Measurements from ENCODE around the gene CUL4A. TPM values are rescaled to one million over a fixed set of nuclear protein-coding genes. Genes with fewer than 3 reads are reported as not detected.

CUL4A gene
- total RNA-seq, 4 donors from 2014 or later, result 232 to 319 (median 234) TPM

DNA sequence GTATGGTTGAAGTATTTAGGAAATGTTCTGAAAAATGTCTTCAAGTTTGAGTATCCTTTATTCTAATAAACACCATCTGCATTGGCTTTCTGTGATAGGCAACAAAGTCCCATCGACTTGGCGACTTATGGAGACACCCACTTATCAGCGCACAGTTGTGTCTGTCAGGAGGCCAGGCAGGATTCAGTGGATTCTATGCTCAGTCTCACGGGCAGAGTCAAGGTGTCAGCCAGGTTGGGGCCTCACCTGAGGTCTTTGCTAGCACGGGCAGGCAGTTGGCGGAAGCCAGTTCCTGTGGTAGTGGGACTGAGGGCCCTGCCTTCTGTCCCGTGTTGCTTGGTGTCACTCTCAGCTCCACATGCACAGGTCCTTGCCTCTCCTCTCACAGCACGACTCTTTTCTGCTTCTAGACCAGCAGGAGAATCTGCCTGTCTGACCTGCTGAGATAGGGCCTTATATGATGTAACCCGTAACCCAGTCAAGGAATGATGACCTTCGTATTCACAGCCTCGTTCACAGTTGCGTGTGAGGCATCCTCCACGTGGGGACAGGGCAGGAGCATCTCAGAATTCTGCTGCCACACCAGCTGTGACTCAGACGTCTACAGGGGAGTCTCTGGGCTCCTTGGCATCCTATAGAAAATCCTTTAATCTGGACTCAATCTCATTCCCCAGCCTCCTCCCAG, 10.0 kb downstream of the CUL4A start:
- TF ChIP-seq CTCF (IDR thresholded peaks at IDR 0.05 in 4 of 5, conservative IDR thresholded peaks at IDR 0.05 in 1 of 5), result no peak
- TF ChIP-seq POLR2A (IDR thresholded peaks at IDR 0.05), result no peak
- H3K4me1 ChIP-seq, result peaks cover 53 to 65% of the 10 kb centered on the region in 2 donors
- peaks cover 0 to 10% of the 10 kb centered on the region in 2 donors for H3K36me3 ChIP-seq
- no peak for DNase-seq
- in situ Hi-C loops (cut with MboI; ENCODE audit: low sequenced_read_pairs in 4 of 4), result loop anchor here in 1 of 4 donors (10.0 kb wide), 1 partner anchor 75 kb away; the partner anchor contains the start of gene LAMP1
- ATAC-seq, result no peak
- H3K9me3 ChIP-seq, result no peaks in the 10 kb centered on the region
- H3K27me3 ChIP-seq, result no peaks in the 10 kb centered on the region
- peak overlapping the region; percentile 92 to 100 (median 97) for H3K27ac ChIP-seq
- no peak overlapping the region for H3K4me3 ChIP-seq
- intact Hi-C loops (cut with DNase I; ENCODE audit: low total_unique reads), result no loop called here

GRCh38 chr13:113220141-113220598, 10.8 kb downstream of the CUL4A start:
- H3K4me1 ChIP-seq, result peaks cover 45 to 57% of the 10 kb centered on the region in 2 donors
- intact Hi-C loops (cut with DNase I; ENCODE audit: low total_unique reads), result no loop called here
- H3K36me3 ChIP-seq, result peaks cover 0 to 16% of the 10 kb centered on the region in 2 donors
- in situ Hi-C loops (cut with MboI; ENCODE audit: low sequenced_read_pairs in 4 of 4), result no loop called here
- DNase-seq, result no peak
- no peaks in the 10 kb centered on the region for H3K27me3 ChIP-seq
- H3K4me3 ChIP-seq, result no peak overlapping the region
- no peak for TF ChIP-seq POLR2A (IDR thresholded peaks at IDR 0.05)
- no peak for TF ChIP-seq CTCF (IDR thresholded peaks at IDR 0.05 in 4 of 5, conservative IDR thresholded peaks at IDR 0.05 in 1 of 5)
- H3K27ac ChIP-seq, result peak overlapping the region; percentile 92 to 100 (median 97)
- H3K9me3 ChIP-seq, result no peaks in the 10 kb centered on the region
- no peak for ATAC-seq

DNA sequence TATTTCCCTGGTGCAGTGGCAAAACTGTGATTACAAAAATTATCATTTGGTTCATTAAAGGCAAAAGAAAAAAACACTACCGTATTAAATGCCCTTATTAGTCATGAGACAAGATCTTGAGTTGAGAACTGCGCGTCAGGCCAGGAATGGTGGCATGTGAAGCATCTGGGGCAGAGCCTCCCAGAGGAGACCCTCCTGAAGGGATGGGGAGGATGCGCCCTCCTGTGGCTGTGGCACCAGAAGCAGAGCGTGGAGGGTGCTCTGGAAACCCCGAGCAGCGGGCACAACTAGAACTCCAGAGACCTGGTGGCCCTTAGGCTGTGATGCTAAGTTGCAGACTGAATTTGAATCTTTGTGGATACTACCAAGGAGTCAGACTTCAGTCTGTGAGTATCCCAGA, 11.5 kb downstream of the CUL4A start:
- Histone ChIP-seq H3K4me1 (peaks cover 38 to 50% of the 10 kb centered on the region in 2 donors), H3K36me3 (peaks cover 0 to 23% of the 10 kb centered on the region in 2 donors), H3K27ac (peak overlapping the region in 3 of 4 donors; percentile 5 to 100 (median 100)), H3K4me3 (no peak overlapping the region), H3K27me3 (no peaks in the 10 kb centered on the region), H3K9me3 (no peaks in the 10 kb centered on the region)
- ATAC-seq (no peak), DNase-seq (no peak)
- in situ Hi-C loops (cut with MboI; ENCODE audit: low sequenced_read_pairs in 4 of 4), result no loop called here
- intact Hi-C loops (cut with DNase I; ENCODE audit: low total_unique reads), result no loop called here
- peak in 2 of 5 experiments; percentile 22 to 31 for TF ChIP-seq CTCF (IDR thresholded peaks at IDR 0.05 in 4 of 5, conservative IDR thresholded peaks at IDR 0.05 in 1 of 5)
- no peak for TF ChIP-seq POLR2A (IDR thresholded peaks at IDR 0.05)

DNA sequence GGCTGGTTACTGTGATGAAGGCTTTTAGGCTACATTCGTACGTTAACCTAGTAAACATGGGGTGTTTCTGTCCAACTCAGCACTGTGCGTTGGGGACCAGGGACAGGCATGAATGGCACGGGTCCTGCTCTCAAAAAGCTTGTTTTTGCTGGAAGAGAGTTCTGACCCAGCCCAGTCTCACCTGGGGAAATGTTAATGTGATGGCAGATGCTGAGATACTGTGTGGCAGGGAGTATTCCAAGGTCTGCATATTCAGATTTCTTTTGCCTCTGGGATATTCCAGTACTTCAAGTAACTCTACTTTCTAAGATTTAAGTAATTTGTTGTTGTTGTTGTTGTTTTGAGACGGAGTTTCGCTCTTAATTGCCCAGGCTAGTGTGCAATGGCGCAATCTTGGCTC, 13.7 kb downstream of the CUL4A start:
- peaks cover 2 to 45% of the 10 kb centered on the region in 2 donors for H3K36me3 ChIP-seq
- no peaks in the 10 kb centered on the region for H3K27me3 ChIP-seq
- H3K9me3 ChIP-seq, result no peaks in the 10 kb centered on the region
- intact Hi-C loops (cut with DNase I; ENCODE audit: low total_unique reads) (no loop called here), in situ Hi-C loops (cut with MboI; ENCODE audit: low sequenced_read_pairs in 4 of 4) (no loop called here)
- peaks cover 16 to 29% of the 10 kb centered on the region in 2 donors for H3K4me1 ChIP-seq
- TF ChIP-seq POLR2A (IDR thresholded peaks at IDR 0.05), result no peak
- no peak for ATAC-seq
- DNase-seq, result no peak
- H3K27ac ChIP-seq, result no peak overlapping the region
- H3K4me3 ChIP-seq, result no peak overlapping the region

DNA sequence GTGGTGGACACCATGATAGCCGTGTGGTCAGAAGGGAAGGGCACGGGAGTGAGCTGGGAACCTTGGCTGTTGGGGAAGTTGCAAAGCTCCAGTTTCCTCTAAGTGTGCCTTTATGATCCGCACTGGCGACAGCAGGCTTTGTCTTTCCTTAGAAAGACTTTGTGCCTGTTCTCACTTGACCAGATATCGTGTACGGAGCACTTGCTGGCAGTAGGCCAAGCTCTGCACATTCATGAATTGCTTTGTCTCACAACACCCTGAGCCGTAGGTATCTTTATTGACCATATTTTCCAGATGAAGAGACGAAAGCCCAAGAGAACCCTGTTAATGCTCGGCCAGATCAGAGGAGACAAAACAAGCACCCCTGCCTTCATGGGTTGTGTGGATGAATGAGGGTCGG, 15.1 kb downstream of the CUL4A start:
- no peak overlapping the region for H3K27ac ChIP-seq
- H3K9me3 ChIP-seq, result no peaks in the 10 kb centered on the region
- DNase-seq, result no peak
- ATAC-seq, result no peak
- peaks cover 3 to 59% of the 10 kb centered on the region in 2 donors for H3K36me3 ChIP-seq
- H3K27me3 ChIP-seq, result no peaks in the 10 kb centered on the region
- intact Hi-C loops (cut with DNase I; ENCODE audit: low total_unique reads) (no loop called here), in situ Hi-C loops (cut with MboI; ENCODE audit: low sequenced_read_pairs in 4 of 4) (no loop called here)
- no peak overlapping the region for H3K4me3 ChIP-seq
- TF ChIP-seq CTCF (IDR thresholded peaks at IDR 0.05 in 4 of 5, conservative IDR thresholded peaks at IDR 0.05 in 1 of 5), result no peak
- no peak for TF ChIP-seq POLR2A (IDR thresholded peaks at IDR 0.05)
- H3K4me1 ChIP-seq, result peaks cover 4 to 16% of the 10 kb centered on the region in 2 donors
